Lung microvascular endothelial cell (primary cell): ENCODE results near the gene FUT4. TPM values are rescaled to one million over a fixed set of nuclear protein-coding genes. Genes with fewer than 3 reads are reported as not detected.
"Not testable (repeated sequence)": the region's sequence is repeated elsewhere in the genome, so short reads cannot be mapped to it uniquely, and the experiment has no call there.

Experiments
- DNase-seq, 2 donors: peaks; one replicate each; pipeline versions ENCODE4 v3.0.0 to v3.0.0-alpha.2; 2010; ENCODE audit warnings: low read depth in 2 of 2
- total RNA-seq: library from RNA; depleted of rRNA; stranded (reverse); fragments of >200 nt; gene quantifications from 2 replicates; pipeline ENCODE4 v1.2.1, GENCODE V29; 2014

FUT4 gene, protein sequence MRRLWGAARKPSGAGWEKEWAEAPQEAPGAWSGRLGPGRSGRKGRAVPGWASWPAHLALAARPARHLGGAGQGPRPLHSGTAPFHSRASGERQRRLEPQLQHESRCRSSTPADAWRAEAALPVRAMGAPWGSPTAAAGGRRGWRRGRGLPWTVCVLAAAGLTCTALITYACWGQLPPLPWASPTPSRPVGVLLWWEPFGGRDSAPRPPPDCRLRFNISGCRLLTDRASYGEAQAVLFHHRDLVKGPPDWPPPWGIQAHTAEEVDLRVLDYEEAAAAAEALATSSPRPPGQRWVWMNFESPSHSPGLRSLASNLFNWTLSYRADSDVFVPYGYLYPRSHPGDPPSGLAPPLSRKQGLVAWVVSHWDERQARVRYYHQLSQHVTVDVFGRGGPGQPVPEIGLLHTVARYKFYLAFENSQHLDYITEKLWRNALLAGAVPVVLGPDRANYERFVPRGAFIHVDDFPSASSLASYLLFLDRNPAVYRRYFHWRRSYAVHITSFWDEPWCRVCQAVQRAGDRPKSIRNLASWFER
- total RNA-seq: 2.8 and 6.3 TPM in 2 replicates

DNA sequence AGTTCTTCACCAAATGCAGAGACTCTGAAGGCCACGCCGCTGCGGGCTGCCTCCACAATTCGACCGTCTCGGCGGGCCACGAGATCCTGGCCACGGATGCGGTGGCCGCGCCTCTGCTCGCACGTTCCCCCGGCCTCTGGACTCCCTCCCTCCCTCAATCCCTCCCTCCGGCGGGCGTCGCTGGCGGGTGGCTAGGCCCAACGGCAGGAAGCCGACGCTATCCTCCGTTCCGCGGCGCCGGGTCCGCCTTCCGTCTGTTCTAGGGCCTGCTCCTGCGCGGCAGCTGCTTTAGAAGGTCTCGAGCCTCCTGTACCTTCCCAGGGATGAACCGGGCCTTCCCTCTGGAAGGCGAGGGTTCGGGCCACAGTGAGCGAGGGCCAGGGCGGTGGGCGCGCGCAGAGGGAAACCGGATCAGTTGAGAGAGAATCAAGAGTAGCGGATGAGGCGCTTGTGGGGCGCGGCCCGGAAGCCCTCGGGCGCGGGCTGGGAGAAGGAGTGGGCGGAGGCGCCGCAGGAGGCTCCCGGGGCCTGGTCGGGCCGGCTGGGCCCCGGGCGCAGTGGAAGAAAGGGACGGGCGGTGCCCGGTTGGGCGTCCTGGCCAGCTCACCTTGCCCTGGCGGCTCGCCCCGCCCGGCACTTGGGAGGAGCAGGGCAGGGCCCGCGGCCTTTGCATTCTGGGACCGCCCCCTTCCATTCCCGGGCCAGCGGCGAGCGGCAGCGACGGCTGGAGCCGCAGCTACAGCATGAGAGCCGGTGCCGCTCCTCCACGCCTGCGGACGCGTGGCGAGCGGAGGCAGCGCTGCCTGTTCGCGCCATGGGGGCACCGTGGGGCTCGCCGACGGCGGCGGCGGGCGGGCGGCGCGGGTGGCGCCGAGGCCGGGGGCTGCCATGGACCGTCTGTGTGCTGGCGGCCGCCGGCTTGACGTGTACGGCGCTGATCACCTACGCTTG lies at the start of gene FUT4:
FUT4 (plus strand) TSS at position 227 of the 951 bp plus-strand sequence; CDS start at position 440, 213 bp downstream.
- DNase-seq: peak; percentile 78 to 83

DNA sequence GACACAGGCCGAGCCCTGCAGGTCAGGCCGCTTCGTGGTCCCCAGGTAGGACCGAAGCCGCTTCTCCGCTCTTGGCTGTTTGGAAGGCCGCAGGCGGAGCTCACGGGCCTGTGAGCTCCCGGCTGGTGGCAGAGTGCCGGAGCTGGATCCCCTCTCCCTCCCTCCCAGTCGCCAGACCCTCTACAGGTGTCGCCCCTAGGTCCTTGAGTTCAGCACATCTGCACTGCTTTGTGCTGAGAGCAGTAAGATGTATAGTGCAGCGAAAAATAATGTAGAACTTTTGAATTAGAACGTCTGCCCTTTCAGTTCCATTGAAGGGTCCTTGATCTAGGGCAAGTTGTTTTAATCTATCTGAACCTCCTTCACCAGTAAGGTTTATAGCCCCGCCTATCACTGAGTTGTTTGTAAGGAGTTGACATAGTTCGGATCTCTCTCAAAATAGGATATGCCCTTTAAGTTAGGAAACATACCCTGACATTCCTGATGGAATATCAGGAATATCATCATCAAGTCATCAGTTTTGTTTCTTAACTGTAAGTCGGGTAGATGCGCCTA lies 49.5 kb upstream of the FUT4 start:
- peak in 1 of 2 donors; percentile 20 for DNase-seq

- no peak for DNase-seq
Measured at GRCh38 chr11:94500181-94500580, 43.5 kb upstream of the FUT4 start.

GRCh38 chr11:94501522-94501921 lies 42.2 kb upstream of the FUT4 start:
- no peak for DNase-seq

DNA sequence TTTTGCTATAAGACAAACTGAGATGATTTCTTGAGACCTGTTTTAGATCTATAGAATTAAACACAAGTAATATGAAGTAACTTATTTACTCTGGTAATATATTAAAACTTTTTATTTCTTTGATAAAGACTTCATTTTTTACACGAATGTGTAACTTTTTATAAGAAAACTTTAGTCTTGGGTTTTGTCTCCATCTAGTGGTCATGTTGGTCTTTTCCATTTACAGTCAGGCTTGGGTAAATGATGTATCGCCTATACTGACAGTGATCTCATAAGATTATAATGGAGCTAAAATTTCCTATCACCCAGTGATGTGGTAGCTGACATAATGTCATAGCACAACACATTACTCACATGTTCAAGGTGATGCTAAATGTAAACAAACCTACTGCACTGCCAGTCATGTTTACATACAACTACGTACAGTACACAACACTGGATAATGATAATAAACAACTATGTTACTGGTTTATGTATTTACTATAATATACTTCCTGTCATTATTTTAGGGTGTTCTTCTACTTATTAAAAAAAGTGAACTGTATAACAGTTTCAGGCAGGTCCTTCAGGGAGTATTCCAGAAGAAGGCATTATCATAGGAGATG lies 38.9 kb upstream of the FUT4 start:
- peak; percentile 70 to 73 for DNase-seq

DNA sequence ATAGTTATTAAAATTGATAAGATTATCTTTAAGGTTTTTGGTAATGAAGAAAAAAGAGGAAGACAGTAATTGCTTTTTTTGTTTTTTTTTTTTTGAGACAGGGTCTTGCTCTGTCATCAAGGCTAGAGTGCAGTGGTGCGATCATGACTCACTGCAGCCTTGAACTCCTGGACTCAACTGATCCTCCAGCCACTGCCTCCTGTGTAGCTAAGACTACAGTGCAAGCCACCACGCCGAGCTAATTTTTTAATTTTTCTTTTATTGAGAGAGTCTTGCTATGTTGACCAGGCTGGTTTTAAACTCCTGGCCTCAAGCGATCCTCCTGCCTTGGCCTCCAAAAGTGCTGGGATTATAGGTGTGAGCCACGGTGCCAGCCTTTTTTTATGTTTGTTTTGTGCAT lies 37.2 kb upstream of the FUT4 start:
- DNase-seq: not testable (repeated sequence)

DNA sequence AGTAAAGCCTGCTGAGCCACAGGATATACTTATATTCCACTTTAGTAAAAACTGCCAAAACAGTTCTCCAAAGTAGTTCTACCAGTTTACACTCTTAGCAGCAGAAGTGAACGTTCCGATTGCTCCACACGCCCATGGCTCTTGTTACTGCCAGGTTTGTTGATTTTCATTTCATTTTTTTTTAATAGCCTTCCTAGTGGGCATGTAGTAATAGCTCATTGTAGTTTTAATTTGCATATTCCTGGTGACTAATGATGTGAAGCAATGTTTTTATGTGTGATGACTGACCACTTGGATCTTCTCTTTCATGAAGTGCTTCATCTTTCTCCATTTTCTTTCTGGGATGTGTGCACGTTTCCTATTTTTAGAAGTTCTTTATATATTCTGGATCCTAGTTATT lies 36.2 kb upstream of the FUT4 start:
- no peak for DNase-seq

DNA sequence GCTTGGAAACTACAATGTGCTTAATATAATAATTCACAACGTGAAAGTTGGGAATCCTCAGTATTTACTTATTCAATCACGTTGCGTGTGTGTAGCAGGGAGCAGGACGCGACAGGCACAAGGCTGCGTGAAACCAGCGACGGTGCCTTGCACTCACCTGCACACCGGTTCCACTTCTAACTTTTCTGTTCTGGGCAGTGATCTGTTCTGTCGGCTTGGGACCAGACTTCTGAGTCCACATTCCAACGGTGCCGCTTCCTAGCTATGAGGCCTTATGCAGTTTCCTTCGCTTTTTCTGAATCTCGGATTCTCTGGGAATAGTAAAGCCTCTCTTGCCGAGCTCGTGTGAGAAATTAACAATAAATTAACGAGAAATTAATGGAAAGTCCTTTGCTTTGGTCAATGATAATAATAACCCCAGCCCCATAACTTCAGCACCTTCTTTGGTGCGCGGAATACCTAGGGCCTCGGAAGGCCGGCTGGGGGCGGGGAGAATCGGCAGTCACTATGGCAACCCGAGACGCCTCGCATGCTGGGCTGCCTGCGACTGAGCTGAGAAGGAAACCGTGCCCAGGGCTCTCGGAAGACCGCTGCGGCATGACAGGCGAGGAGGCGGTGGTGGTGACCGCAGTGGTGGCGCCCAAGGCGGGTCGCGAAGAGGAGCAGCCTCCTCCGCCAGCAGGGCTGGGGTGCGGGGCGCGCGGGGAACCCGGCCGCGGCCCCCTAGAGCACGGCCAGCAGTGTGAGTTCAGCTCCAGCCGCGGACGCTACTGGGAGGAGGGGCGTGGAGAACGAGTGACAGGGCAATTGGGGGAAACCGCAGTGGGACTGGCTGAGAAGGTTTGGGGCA lies 31.6 kb upstream of the FUT4 start, which contains the start of gene C11orf97:
C11orf97 (plus strand) TSS at position 530 of the 850 bp plus-strand sequence; CDS start at position 598, 68 bp downstream.
- peak; percentile 33 to 38 for DNase-seq

DNA sequence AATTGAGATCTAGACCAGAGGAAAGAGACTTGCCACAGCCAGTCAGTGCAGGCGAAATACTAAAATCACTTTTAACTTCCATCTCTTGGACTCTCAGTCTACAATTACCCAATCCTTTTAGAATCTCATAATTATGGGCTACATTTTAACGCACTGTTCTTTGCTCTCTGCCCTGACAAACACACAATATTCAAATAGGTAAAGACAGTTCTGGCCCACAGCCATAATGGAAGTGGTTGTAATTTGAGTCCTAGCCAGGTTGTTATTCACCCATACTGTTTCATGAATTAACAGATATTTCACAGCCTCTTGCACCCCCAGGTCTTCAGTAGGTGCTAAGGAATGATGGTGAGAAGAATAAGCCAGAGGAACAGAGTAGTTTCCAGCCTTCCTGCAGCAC lies 30.6 kb upstream of the FUT4 start:
- peak in 1 of 2 donors; percentile 28 for DNase-seq

- DNase-seq: no peak
Measured at GRCh38 chr11:94515398-94515797, 28.3 kb upstream of the FUT4 start.

- no peak for DNase-seq
Measured at GRCh38 chr11:94516725-94517124, 27.0 kb upstream of the FUT4 start.

DNA sequence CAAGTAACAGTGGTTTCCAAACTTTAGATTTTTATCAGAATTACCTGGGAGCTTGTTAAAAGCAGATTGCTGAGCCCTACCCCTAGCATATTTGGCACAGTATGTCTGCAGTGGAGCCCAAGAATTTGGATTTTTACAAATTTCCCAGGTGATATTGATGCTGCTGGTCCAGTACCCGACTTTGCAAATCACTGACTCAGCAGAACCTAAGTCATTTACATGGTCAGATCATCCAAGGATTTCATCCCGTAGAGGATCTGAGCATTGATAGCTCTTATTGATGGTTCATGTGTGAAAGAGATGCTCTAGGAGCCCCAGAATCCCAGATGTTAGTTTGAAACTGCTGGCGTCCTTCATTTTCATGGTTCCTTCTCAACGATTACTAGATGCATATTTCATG lies 25.4 kb upstream of the FUT4 start:
- no peak for DNase-seq

DNA sequence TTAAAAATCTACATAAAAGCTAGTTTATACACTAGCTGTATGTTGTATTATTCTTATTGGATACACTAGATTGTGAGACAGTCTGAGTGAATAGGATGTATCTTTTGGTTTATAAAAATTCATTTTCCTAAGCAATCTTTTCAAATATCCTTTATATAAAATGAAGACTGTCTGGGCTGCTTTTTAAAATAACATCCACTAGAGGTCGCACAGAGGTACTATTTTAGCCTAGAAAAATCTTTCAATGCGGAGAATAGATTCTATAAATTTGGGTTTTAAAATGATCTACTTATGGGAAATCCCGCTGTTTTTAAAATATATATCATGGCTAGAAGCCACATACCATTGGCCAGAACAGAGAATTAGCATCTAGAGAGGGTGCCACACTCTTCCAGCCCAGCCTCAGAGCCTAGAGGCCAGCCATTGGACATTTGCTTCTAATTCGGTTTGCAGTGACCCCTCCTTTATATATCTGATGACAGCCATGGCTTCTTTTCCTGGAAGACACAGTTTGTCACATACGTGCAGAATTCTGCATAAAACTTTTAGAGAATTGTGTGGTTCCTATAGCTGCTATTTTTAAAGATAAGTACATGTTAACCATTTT lies 24.1 kb upstream of the FUT4 start:
- DNase-seq: peak; percentile 39 to 48

DNA sequence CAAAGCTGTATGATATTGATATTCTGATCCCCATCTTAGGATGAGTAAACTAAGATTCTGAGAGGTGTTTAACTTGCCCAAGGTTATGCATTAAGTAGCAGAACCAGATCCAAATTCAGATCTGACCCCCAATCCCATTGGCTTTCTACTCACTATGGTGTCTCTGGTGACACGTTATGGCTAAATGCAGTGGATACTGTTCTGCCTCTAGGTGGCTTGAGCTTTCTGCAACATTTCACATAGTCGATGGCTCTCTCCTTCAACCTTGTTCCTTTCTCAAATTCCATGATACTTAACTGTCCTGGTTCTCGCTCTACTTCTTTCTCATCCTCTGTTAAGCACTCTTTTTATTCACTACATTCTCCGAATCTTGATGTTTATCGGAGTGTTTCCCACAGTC lies 22.0 kb upstream of the FUT4 start:
- DNase-seq: peak; percentile 7 to 30

GRCh38 chr11:94524341-94524740 lies 19.4 kb upstream of the FUT4 start:
- DNase-seq: no peak

DNA sequence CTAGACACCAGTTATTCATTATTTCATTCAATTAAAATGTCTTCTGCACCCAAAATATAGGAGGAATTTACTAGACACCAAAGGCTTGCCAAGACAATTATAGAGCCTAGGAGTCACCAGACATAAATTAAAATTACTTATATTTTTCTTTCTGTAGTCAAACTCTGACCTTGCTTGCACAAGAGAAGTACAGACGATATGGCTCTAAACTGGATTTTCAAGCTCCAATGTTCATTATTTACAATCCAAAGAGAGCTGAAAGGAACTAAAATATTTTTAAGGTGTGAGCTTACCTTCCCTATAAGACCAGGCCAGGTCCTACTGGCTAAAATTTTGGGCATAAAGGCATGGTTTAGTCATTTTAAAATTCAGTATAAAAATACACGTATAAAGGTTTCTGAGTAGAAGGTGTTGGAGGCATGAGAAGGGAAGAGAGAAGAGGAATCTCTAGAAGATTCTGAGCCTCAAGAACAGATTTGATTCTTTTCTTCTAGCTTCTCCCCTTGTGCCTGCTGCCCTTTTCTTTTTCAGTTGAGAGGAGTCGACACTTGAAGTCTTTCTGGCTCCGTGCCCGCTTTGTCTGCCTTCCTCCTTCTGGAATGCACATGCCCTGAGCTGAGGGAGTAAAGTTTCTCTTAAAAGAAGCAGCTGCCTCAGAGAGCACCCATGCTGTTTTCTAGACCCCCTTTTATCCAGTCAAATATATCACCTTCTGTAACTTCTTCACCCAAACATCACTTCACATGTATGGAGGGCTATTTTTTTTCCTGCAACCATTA lies 18.0 kb upstream of the FUT4 start:
- peak in 1 of 2 donors; percentile 74 for DNase-seq

DNA sequence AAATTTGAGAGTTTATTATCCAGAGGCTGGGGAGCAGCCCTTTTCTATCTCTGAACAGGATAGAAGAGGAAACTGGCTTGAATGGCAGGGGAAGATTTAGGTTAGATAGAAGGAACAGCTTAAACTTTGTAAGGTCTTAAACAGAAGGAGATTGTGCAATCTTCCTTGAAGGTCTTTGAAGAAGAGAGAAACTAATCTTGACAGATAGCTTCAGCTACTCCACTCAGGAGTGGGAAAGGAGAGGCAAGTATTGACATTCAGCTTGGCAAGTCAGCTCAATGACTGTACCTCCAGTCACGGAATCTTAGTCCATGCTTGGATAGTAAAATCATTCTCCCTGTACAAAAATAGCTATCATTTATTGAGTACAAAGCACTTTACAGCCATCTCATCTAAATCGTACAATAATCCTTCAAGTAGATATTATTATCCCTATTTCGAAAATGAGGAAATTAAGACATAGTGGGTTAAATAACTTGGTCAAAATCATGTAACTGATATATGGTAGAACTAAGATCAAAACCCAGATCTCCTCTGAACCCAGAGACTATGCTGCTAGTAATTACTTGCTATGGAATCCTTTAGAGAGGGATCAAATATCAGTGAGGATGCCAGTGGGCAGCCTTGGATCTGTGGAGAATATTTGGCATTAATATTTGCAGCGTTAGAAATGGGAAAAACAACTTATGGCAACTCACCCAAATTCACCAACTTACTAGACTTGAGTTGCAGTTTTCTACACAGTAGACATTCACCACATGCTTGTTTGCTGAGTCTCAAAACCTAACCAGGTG lies 16.9 kb upstream of the FUT4 start:
- DNase-seq: no peak

DNA sequence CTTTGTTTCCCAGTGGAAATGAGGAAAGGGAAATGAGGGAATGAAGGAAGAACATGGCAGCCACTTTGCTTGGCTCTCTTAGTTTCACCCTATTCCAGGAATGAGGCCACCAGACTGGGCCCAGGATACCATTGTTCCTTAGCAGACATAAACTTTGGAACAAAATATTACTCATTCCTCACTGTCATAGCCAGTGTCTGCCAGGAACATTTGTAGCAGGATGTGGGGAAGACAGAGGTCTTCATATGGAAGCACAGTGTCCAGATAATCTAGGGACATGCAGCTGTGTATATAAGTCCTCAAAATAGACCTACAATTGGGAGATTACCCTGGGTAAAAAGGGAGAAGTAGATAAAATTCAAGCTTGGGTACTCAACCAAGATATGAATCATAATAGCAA lies 15.2 kb upstream of the FUT4 start:
- DNase-seq: no peak
